ENCODE data around the gene TEAD1.

DNA sequence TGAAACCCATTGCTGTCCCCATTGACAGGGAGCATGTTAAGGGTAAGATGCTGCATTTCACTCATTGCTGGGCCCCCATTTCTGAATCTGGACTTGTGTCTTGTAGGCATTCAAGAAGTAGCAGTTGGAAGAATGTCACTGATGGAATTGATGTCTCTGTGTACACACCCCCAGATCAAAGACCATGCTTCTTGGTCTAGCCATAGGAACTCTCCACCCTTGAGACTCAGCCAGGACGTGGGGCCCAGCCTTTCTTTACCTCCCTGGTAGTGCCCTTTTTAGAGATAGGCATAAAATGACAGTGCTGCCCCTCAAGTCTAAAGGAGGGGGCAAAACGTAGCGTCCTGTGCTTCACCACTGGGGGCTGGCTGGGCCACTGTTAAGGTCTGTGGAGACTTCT, 135.1 kb downstream of the TEAD1 start:
- TF ChIP-seq, protein P1, sequence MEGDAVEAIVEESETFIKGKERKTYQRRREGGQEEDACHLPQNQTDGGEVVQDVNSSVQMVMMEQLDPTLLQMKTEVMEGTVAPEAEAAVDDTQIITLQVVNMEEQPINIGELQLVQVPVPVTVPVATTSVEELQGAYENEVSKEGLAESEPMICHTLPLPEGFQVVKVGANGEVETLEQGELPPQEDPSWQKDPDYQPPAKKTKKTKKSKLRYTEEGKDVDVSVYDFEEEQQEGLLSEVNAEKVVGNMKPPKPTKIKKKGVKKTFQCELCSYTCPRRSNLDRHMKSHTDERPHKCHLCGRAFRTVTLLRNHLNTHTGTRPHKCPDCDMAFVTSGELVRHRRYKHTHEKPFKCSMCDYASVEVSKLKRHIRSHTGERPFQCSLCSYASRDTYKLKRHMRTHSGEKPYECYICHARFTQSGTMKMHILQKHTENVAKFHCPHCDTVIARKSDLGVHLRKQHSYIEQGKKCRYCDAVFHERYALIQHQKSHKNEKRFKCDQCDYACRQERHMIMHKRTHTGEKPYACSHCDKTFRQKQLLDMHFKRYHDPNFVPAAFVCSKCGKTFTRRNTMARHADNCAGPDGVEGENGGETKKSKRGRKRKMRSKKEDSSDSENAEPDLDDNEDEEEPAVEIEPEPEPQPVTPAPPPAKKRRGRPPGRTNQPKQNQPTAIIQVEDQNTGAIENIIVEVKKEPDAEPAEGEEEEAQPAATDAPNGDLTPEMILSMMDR (IDR thresholded peaks at IDR 0.05) = no peak
- TF ChIP-seq POLR2A (IDR thresholded peaks at IDR 0.05) (no peak), EP300 (IDR thresholded peaks at IDR 0.05) (no peak)
